OCI-LY1 (cell line): ENCODE data around the gene WDR74.

Source experiments
- EZH2 ChIP-seq: fragments of 200-600 bp; sonication (generic), shearing (Covaris generic); IDR thresholded peaks from 2 replicates; pipeline ENCODE4 v1.8.0; 2017; ENCODE audit warnings: borderline replicate concordance, mixed run types, mild to moderate bottlenecking, antibody characterized with exemption, low read length, moderate library complexity, mixed read lengths
- TF ChIP-seq, protein P1 (sequence below): fragments of 200-600 bp; sonication (generic), shearing (Covaris generic); IDR thresholded peaks from 2 replicates; pipeline ENCODE4 v1.5.1; 2017; ENCODE audit warnings: mild to moderate bottlenecking, antibody characterized with exemption, low read length, moderate library complexity, mixed read lengths

GRCh38 chr11:62839050-62839945 is at the start of gene WDR74:
- TF ChIP-seq, protein P1, sequence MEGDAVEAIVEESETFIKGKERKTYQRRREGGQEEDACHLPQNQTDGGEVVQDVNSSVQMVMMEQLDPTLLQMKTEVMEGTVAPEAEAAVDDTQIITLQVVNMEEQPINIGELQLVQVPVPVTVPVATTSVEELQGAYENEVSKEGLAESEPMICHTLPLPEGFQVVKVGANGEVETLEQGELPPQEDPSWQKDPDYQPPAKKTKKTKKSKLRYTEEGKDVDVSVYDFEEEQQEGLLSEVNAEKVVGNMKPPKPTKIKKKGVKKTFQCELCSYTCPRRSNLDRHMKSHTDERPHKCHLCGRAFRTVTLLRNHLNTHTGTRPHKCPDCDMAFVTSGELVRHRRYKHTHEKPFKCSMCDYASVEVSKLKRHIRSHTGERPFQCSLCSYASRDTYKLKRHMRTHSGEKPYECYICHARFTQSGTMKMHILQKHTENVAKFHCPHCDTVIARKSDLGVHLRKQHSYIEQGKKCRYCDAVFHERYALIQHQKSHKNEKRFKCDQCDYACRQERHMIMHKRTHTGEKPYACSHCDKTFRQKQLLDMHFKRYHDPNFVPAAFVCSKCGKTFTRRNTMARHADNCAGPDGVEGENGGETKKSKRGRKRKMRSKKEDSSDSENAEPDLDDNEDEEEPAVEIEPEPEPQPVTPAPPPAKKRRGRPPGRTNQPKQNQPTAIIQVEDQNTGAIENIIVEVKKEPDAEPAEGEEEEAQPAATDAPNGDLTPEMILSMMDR, result no peak
- no peak for TF ChIP-seq EZH2
